Right atrium auricular region (tissue), 2 donors: ENCODE data around the gene CDH15. TPM values are rescaled to one million over a fixed set of nuclear protein-coding genes. Genes with fewer than 3 reads are reported as not detected.

Experiments used
- DNase-seq: peaks from one replicate; pipeline ENCODE4 v3.0.0-alpha.2; 2019; ENCODE audit warnings: low spot score
- H3K27ac ChIP-seq, 2 donors: fragments of 200-600 bp; sonication (generic); 1 replicate in 1 of 2; 2 replicates in 1 of 2; pipeline ENCODE4 v1.5.1; 2016 to 2019
- H3K27me3 ChIP-seq, 2 donors: fragments of 200-600 bp; sonication (generic); one replicate each; pipeline versions ENCODE4 v1.5.1 to v1.6.0; 2017 to 2019
- H3K36me3 ChIP-seq: fragments of 200-600 bp; sonication (generic); one replicate; pipeline ENCODE4 v1.5.1; 2016
- H3K4me1 ChIP-seq, 2 donors: fragments of 200-600 bp; sonication (generic); one replicate each; pipeline versions ENCODE4 v1.5.1 to v1.6.0; 2017 to 2019
- H3K4me3 ChIP-seq, 2 donors: fragments of 200-600 bp; sonication (generic); 1 replicate in 1 of 2; 2 replicates in 1 of 2; pipeline ENCODE4 v1.5.1; 2017 to 2019; ENCODE audit warnings: mild to moderate bottlenecking in 1 of 2, moderate library complexity in 1 of 2
- H3K9me3 ChIP-seq, 2 donors: fragments of 200-600 bp; sonication (generic); one replicate each; pipeline ENCODE4 v1.5.1; 2019
- CTCF ChIP-seq, 2 donors: fragments of 200-600 bp; sonication (generic); IDR thresholded peaks; one replicate each; pipeline ENCODE4 v1.5.1; 2019; ENCODE audit warnings: antibody characterized with exemption in 2 of 2
- total RNA-seq, 2 donors: library from RNA; depleted of rRNA; stranded (reverse); fragments of >200 nt; gene quantifications; one replicate each; pipeline ENCODE4 v1.1.0, GENCODE V29; 2016

CDH15 gene
- total RNA-seq, 2 donors from 2014 or later, result not detected

GRCh38 chr16:89172171-89172527 lies 601 bp downstream of the CDH15 start:
- DNase-seq, result no peak
- Histone ChIP-seq H3K36me3 (no peaks in the 10 kb centered on the region), H3K9me3 (no peaks in the 10 kb centered on the region), H3K27me3 (peaks cover 0 to 3% of the 10 kb centered on the region in 2 donors), H3K4me3 (no peak overlapping the region), H3K4me1 (peaks cover 0 to 24% of the 10 kb centered on the region in 2 donors), H3K27ac (no peak overlapping the region)
- TF ChIP-seq CTCF (IDR thresholded peaks at IDR 0.05), result no peak

- no peak for DNase-seq
- Histone ChIP-seq H3K4me3 (no peak overlapping the region), H3K9me3 (no peaks in the 10 kb centered on the region), H3K27me3 (peaks cover 0 to 3% of the 10 kb centered on the region in 2 donors), H3K4me1 (peaks cover 0 to 19% of the 10 kb centered on the region in 2 donors), H3K36me3 (no peaks in the 10 kb centered on the region), H3K27ac (no peak overlapping the region)
- TF ChIP-seq CTCF (IDR thresholded peaks at IDR 0.05), result no peak
Observed at GRCh38 chr16:89172528-89173173, 1.1 kb downstream of the CDH15 start.

GRCh38 chr16:89173174-89173921 lies 1.8 kb downstream of the CDH15 start:
- Histone ChIP-seq H3K27ac (no peak overlapping the region), H3K36me3 (no peaks in the 10 kb centered on the region), H3K4me1 (peaks cover 0 to 18% of the 10 kb centered on the region in 2 donors), H3K4me3 (no peak overlapping the region), H3K27me3 (peaks cover 0 to 3% of the 10 kb centered on the region in 2 donors), H3K9me3 (no peaks in the 10 kb centered on the region)
- DNase-seq, result no peak
- no peak for TF ChIP-seq CTCF (IDR thresholded peaks at IDR 0.05)

GRCh38 chr16:89174055-89174827 lies 2.7 kb downstream of the CDH15 start:
- TF ChIP-seq CTCF (IDR thresholded peaks at IDR 0.05), result no peak
- Histone ChIP-seq H3K36me3 (no peaks in the 10 kb centered on the region), H3K27me3 (peaks cover 0 to 3% of the 10 kb centered on the region in 2 donors), H3K27ac (no peak overlapping the region), H3K4me1 (peaks cover 0 to 18% of the 10 kb centered on the region in 2 donors), H3K4me3 (no peak overlapping the region), H3K9me3 (no peaks in the 10 kb centered on the region)
- no peak for DNase-seq

GRCh38 chr16:89174877-89175276 lies 3.3 kb downstream of the CDH15 start:
- DNase-seq, result no peak
- no peak for TF ChIP-seq CTCF (IDR thresholded peaks at IDR 0.05)
- no peak overlapping the region for H3K4me3 ChIP-seq
- H3K9me3 ChIP-seq, result no peaks in the 10 kb centered on the region
- no peaks in the 10 kb centered on the region for H3K36me3 ChIP-seq
- H3K4me1 ChIP-seq, result peaks cover 0 to 18% of the 10 kb centered on the region in 2 donors
- no peak overlapping the region for H3K27ac ChIP-seq
- H3K27me3 ChIP-seq, result peaks cover 0 to under 1% of the 10 kb centered on the region in 2 donors
